Kidney (tissue), 14 donors: ENCODE results near the gene NCKAP5. TPM values are rescaled to one million over a fixed set of nuclear protein-coding genes. Genes with fewer than 3 reads are reported as not detected.

ENCODE experiments used
- DNase-seq, 5 donors: peaks; one replicate each; pipeline ENCODE4 v3.0.0-alpha.2; 2013 to 2020
- FAIRE-seq: peaks from 2 replicates; lab custom pipeline; 2012; peaks lifted over from hg19 to GRCh38; lab: Jason Lieb, UNC
- H3K27ac ChIP-seq, 2 donors: one replicate each; pipeline ENCODE4 v1.7.0; 2013; ENCODE audit warnings: low read depth in 2 of 2, low read length in 2 of 2, inconsistent platforms in 1 of 2
- H3K27me3 ChIP-seq: one replicate; pipeline ENCODE4 v1.7.1; 2013; ENCODE audit warnings: low read length, inconsistent platforms; ENCODE audit not compliant: control insufficient read depth, insufficient read depth
- H3K36me3 ChIP-seq, 3 donors: one replicate each; pipeline versions ENCODE4 v1.7.0 to v1.7.1; 2013; ENCODE audit warnings: low read length in 3 of 3, control low read depth in 1 of 3, inconsistent platforms in 1 of 3; ENCODE audit not compliant: insufficient read depth in 3 of 3, control insufficient read depth in 2 of 3
- H3K4me1 ChIP-seq, 3 donors: one replicate each; pipeline versions ENCODE4 v1.7.0 to v1.7.1; 2013; ENCODE audit warnings: low read length in 3 of 3, inconsistent platforms in 1 of 3, low read depth in 1 of 3; ENCODE audit not compliant: control insufficient read depth in 2 of 3, insufficient read depth in 2 of 3
- H3K4me3 ChIP-seq, 3 donors: one replicate each; pipeline versions ENCODE4 v1.7.0 to v1.8.1; 2013; ENCODE audit warnings: low read length in 3 of 3, control low read depth in 1 of 3, inconsistent platforms in 1 of 3
- H3K9ac ChIP-seq, 3 donors: one replicate each; pipeline versions ENCODE4 v1.7.0 to v1.7.1; 2013; ENCODE audit warnings: low read length in 3 of 3, control low read depth in 1 of 3, inconsistent platforms in 1 of 3
- H3K9me3 ChIP-seq, 3 donors: one replicate each; pipeline versions ENCODE4 v1.7.0 to v1.7.1; 2013; ENCODE audit warnings: low read length in 3 of 3, control low read depth in 1 of 3, inconsistent platforms in 1 of 3; ENCODE audit not compliant: control insufficient read depth in 2 of 3, insufficient read depth in 1 of 3
- CTCF ChIP-seq: IDR thresholded peaks from 3 replicates; pipeline ENCODE4 v1.5.1; 2012; ENCODE audit warnings: mild to moderate bottlenecking, moderate library complexity, borderline replicate concordance; ENCODE audit not compliant: insufficient read depth; ENCODE audit errors: extremely low read depth
- intact Hi-C: fragments of 100-400 bp; cut with DNase I; formaldehyde crosslinking; loops from one replicate; pipeline ENCODE4 v1.11.1; 2022
- polyA plus RNA-seq: library from polyadenylated mRNA; stranded (reverse); fragments of 350-450 nt; fragmentation: Illumina TruSeq; extraction: RNeasy Lipid Tissue Mini Kit (QIAGEN cat#74804); gene quantifications from one replicate; pipeline ENCODE4 v1.2.3, GENCODE V29; 2014; ENCODE audit warnings: low read depth, low replicate concordance; ENCODE audit not compliant: insufficient read depth
- total RNA-seq: library from RNA; stranded (reverse); fragmentation: NEBNext Ultra II Directional; extraction: Animal tissue kit (Norgen Biotek cat#: 25700); gene quantifications from one replicate; pipeline ENCODE4 v1.2.1, GENCODE V29; 2021
- donor health status: control.
- donor health status: control.
- donor health status: control.
- donor health status: control.
- donor health status: control.
- donor health status: DM: yes; HTN: yes; CAD: no.
- donor health status: Normal renal cell carcinoma (clear cell type).

The NCKAP5 gene
- total and polyA plus RNA-seq, 2 donors from 2014 or later, result 1.8 to 2.9 TPM

DNA sequence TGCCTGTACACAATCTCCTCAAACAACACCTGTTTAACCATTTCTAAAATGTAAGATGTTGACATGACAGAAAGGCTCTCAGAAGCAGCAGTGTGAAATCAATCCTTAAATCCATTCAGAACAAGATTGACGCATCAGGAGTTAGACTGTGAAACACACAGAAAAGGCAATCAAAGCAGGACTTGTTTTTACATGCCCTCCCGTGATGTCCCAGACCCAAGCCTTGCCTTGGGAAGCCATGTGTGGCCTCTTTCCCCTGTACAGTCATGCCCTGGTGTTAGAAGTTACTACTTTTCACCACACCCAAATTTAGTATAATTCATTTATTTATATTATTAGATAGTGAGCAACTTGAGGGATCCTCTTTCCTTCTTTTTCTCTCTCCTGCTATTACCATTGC, 115.7 kb downstream of the NCKAP5 start:
- no peak for TF ChIP-seq CTCF
- intact Hi-C loops, result no loop called here
- Histone ChIP-seq H3K9ac (no peak overlapping the region), H3K4me3 (no peak overlapping the region), H3K9me3 (no peaks in the 10 kb centered on the region), H3K4me1 (no peaks in the 10 kb centered on the region), H3K27me3 (no peaks in the 10 kb centered on the region), H3K27ac (no peak overlapping the region), H3K36me3 (no peaks in the 10 kb centered on the region)
- DNase-seq (no peak), FAIRE-seq (no peak)

DNA sequence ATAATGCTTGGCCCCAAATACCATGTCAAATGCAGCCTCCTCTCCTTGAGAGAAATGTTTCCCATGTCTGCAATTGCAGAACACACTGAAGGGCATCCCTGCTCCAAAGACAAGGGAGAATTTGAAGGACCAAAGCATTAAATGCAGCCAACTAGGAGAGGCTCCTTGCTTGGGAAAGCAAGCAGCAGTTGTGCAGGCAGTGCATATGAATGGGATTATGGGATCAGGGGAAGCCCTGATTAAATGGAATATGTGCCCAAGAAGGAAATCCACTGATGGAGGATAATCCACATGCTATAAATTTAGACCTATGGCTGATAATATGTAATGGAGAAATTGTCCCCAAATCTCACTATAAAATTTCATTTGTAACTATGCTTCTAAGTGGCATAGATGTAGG, 116.1 kb downstream of the NCKAP5 start:
- Histone ChIP-seq H3K9ac (no peak overlapping the region), H3K27ac (no peak overlapping the region), H3K4me1 (no peaks in the 10 kb centered on the region), H3K4me3 (no peak overlapping the region), H3K27me3 (no peaks in the 10 kb centered on the region), H3K36me3 (no peaks in the 10 kb centered on the region), H3K9me3 (no peaks in the 10 kb centered on the region)
- no peak for DNase-seq
- TF ChIP-seq CTCF, result no peak
- intact Hi-C loops, result no loop called here
- no peak for FAIRE-seq

DNA sequence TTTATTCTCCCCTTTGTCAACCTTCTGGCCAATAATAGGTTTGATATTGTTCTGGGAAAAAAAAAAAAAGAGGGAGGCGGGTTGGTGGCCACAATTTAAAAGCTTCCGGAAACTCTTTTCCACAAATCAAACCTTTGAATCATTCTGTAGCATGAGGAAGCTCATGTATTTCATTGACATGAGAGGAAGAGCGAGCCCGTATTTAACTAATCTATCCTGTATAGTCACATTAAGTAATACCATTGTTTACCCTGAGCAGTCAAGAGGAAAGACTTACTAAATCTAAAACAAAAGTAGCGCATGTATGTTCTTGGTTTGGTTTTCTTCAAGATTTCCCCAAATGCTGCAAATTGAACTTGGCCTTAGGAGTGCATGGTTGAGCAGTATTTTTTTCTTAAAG, 120.1 kb downstream of the NCKAP5 start:
- no peak overlapping the region for H3K4me3 ChIP-seq
- no peak for TF ChIP-seq CTCF
- intact Hi-C loops, result no loop called here
- H3K36me3 ChIP-seq, result no peaks in the 10 kb centered on the region
- H3K9me3 ChIP-seq, result no peaks in the 10 kb centered on the region
- FAIRE-seq (no peak), DNase-seq (no peak)
- H3K27ac ChIP-seq, result no peak overlapping the region
- no peaks in the 10 kb centered on the region for H3K27me3 ChIP-seq
- no peak overlapping the region for H3K9ac ChIP-seq
- H3K4me1 ChIP-seq, result no peaks in the 10 kb centered on the region

DNA sequence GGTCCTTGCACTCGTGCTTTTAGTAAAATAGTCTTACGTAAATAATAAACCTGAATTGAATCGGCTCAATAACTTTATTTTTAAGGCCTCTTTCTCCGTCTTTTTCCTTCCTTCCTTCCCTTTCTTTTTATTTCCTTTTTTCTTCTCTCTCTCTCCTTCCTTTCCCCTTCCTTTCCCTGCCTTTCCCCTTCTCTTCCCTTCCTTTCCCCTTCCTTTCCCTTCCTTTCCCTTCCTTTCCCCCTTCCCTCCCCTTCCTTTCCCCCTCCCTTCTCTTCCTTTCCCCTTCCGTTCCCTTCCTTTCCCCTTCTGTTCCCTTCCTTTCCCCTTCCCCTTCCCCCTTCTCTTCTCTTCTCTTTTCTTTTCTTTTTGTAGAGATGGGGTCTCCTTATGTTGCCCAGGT, 121.0 kb downstream of the NCKAP5 start:
- DNase-seq (no peak), FAIRE-seq (no peak)
- Histone ChIP-seq H3K4me1 (no peaks in the 10 kb centered on the region), H3K9me3 (no peaks in the 10 kb centered on the region), H3K27me3 (no peaks in the 10 kb centered on the region), H3K27ac (no peak overlapping the region), H3K9ac (no peak overlapping the region), H3K4me3 (no peak overlapping the region), H3K36me3 (no peaks in the 10 kb centered on the region)
- TF ChIP-seq CTCF, result no peak
- intact Hi-C loops, result no loop called here
